GM12801 (cell line): ENCODE measurements around the gene RNF217.

ENCODE experiments used
- CTCF ChIP-seq: IDR thresholded peaks from one replicate; pipeline ENCODE4 v1.5.1; 2011; ENCODE audit warnings: control low read depth; ENCODE audit not compliant: insufficient read length; ENCODE audit errors: extremely low read depth

The RNF217 gene

GRCh38 chr6:125100074-125100652, 137.9 kb downstream of the RNF217 start:
- TF ChIP-seq CTCF = no peak

GRCh38 chr6:125101128-125101527, 138.9 kb downstream of the RNF217 start:
- no peak for TF ChIP-seq CTCF

- TF ChIP-seq CTCF = no peak
Observed at GRCh38 chr6:125101631-125102030, 139.4 kb downstream of the RNF217 start.

GRCh38 chr6:125102411-125102810, 140.2 kb downstream of the RNF217 start:
- no peak for TF ChIP-seq CTCF

- TF ChIP-seq CTCF = no peak
Observed at GRCh38 chr6:125102891-125103290, 140.7 kb downstream of the RNF217 start.

GRCh38 chr6:125104425-125104824, 142.2 kb downstream of the RNF217 start:
- no peak for TF ChIP-seq CTCF

- TF ChIP-seq CTCF = no peak
Observed at GRCh38 chr6:125107048-125107447, 144.8 kb downstream of the RNF217 start.

GRCh38 chr6:125107896-125108295, 145.7 kb downstream of the RNF217 start:
- no peak for TF ChIP-seq CTCF
